GM23338 (cell line): ENCODE measurements around the gene TRMT44. TPM values are rescaled to one million over a fixed set of nuclear protein-coding genes. Genes with fewer than 3 reads are reported as not detected.

Source experiments
- ATAC-seq: fragments of 200-7000 bp; cut with Tn5 transposase; 3 replicates; pipeline ENCODE4 v1.9.1; 2020
- DNase-seq: peaks from one replicate; pipeline ENCODE4 v3.0.0-alpha.2; 2015; ENCODE audit warnings: low spot score
- H2AFZ ChIP-seq: fragments of 200-600 bp; sonication (generic); 2 replicates; pipeline ENCODE4 v1.8.0; 2016; ENCODE audit warnings: antibody characterized with exemption, mild to moderate bottlenecking, moderate library complexity
- H3F3A ChIP-seq: fragments of 200-600 bp; sonication (generic); replicated peaks from 2 replicates; pipeline ENCODE4 v1.8.0; 2017; ENCODE audit warnings: antibody characterized with exemption, mixed run types, low read depth
- H3K27ac ChIP-seq: fragments of 200-600 bp; sonication (generic); 2 replicates; pipeline ENCODE4 v1.6.1; 2016; ENCODE audit warnings: low read depth
- H3K27me3 ChIP-seq: fragments of 200-600 bp; sonication (generic); 2 replicates; pipeline ENCODE4 v1.8.0; 2016; ENCODE audit warnings: mild to moderate bottlenecking, mixed run types, moderate library complexity; ENCODE audit not compliant: insufficient read depth
- H3K36me3 ChIP-seq: fragments of 200-600 bp; sonication (generic); 2 replicates; pipeline ENCODE4 v1.8.0; 2016; ENCODE audit warnings: mild to moderate bottlenecking; ENCODE audit not compliant: insufficient read depth
- H3K4me1 ChIP-seq: fragments of 200-600 bp; sonication (generic); 2 replicates; pipeline ENCODE4 v1.8.0; 2016; ENCODE audit warnings: mild to moderate bottlenecking, moderate library complexity; ENCODE audit not compliant: insufficient read depth
- H3K4me2 ChIP-seq: fragments of 200-600 bp; sonication (generic); 2 replicates; pipeline ENCODE4 v1.7.1; 2017; ENCODE audit warnings: mixed run types
- H3K4me3 ChIP-seq: fragments of 200-600 bp; sonication (generic); 2 replicates; pipeline ENCODE4 v1.6.1; 2016; ENCODE audit warnings: mixed run types
- H3K79me2 ChIP-seq: fragments of 200-600 bp; sonication (generic); replicated peaks from 2 replicates; pipeline ENCODE4 v1.8.0; 2017; ENCODE audit warnings: mild to moderate bottlenecking; ENCODE audit not compliant: insufficient read depth
- H3K9me2 ChIP-seq: fragments of 200-600 bp; sonication (generic); 2 replicates; pipeline ENCODE4 v1.8.0; 2017; ENCODE audit not compliant: insufficient read depth
- H4K20me1 ChIP-seq: fragments of 200-600 bp; sonication (generic); replicated peaks from 2 replicates; pipeline ENCODE4 v1.8.0; 2017; ENCODE audit warnings: mild to moderate bottlenecking; ENCODE audit not compliant: insufficient read depth
- H3K27ac Mint-ChIP-seq: 2 replicates; pipeline ENCODE4 v1.8.0; 2020; ENCODE audit warnings: inconsistent platforms, mild to moderate bottlenecking, moderate library complexity, mixed read lengths
- H3K27me3 Mint-ChIP-seq: 3 replicates; pipeline ENCODE4 v1.8.0; 2022; ENCODE audit warnings: low read depth, mild to moderate bottlenecking, moderate library complexity, mixed read lengths, inconsistent platforms; ENCODE audit not compliant: insufficient read depth, poor library complexity
- H3K36me3 Mint-ChIP-seq: 3 replicates; pipeline ENCODE4 v1.8.0; 2021; ENCODE audit warnings: low read depth, mild to moderate bottlenecking, inconsistent platforms, moderate library complexity, mixed read lengths
- H3K4me1 Mint-ChIP-seq: 3 replicates; pipeline ENCODE4 v1.8.0; 2020; ENCODE audit warnings: mild to moderate bottlenecking, inconsistent platforms, mixed read lengths
- H3K4me3 Mint-ChIP-seq: 3 replicates; pipeline ENCODE4 v1.8.0; 2021; ENCODE audit warnings: moderate library complexity, mild to moderate bottlenecking, inconsistent platforms, mixed read lengths
- H3K9me3 Mint-ChIP-seq: 3 replicates; pipeline ENCODE4 v1.8.0; 2020; ENCODE audit warnings: moderate library complexity, mild to moderate bottlenecking, inconsistent platforms, mixed read lengths
- EZH2 ChIP-seq: fragments of 200-600 bp; sonication (generic); IDR thresholded peaks from one replicate; pipeline ENCODE4 v1.8.0; 2017; ENCODE audit warnings: antibody characterized with exemption, mild to moderate bottlenecking, low read depth; ENCODE audit not compliant: unreplicated experiment
- EZH2phosphoT487 ChIP-seq: fragments of 200-600 bp; sonication (generic); IDR thresholded peaks from one replicate; pipeline ENCODE4 v1.8.1; 2018; ENCODE audit warnings: antibody characterized with exemption; ENCODE audit not compliant: unreplicated experiment
- JUNB ChIP-seq: IDR thresholded peaks from one replicate; pipeline ENCODE4 v1.6.1; 2016; ENCODE audit warnings: antibody characterized with exemption; ENCODE audit not compliant: unreplicated experiment
- POLR2AphosphoS5 ChIP-seq: IDR thresholded peaks from 2 replicates; pipeline ENCODE4 v1.6.1; 2016; ENCODE audit warnings: antibody characterized with exemption, low read depth
- STAT1 ChIP-seq: IDR thresholded peaks from one replicate; pipeline ENCODE4 v1.6.1; 2016; ENCODE audit warnings: antibody characterized with exemption; ENCODE audit not compliant: unreplicated experiment
- ZNF114 ChIP-seq: fragments of 250-450 bp; sonication (Bioruptor Pico); IDR thresholded peaks from 2 replicates; pipeline ENCODE4 v1.5.0; 2020; ENCODE audit warnings: mild to moderate bottlenecking, moderate library complexity
- ZNF331 ChIP-seq: fragments of 250-450 bp; sonication (Bioruptor Pico); IDR thresholded peaks from 2 replicates; pipeline ENCODE4 v1.5.0; 2020; ENCODE audit warnings: low read depth, mild to moderate bottlenecking, moderate library complexity
- polyA plus RNA-seq: library from polyadenylated mRNA; unstranded; fragments of >200 nt; fragmentation: Nextera tagmentation; extraction: Ambion mirVana; gene quantifications from 2 replicates; pipeline ENCODE4 v1.2.1, GENCODE V29; 2016
- total RNA-seq: library from RNA; depleted of rRNA; stranded (reverse); fragments of >200 nt; shearing (Covaris generic); gene quantifications from 2 replicates; pipeline ENCODE4 v1.2.3, GENCODE V29; 2014
- TF ChIP-seq, protein P1 (sequence below): IDR thresholded peaks from 2 replicates; pipeline ENCODE4 v1.6.1; 2016; ENCODE audit warnings: antibody characterized with exemption
- TF ChIP-seq, protein P2 (sequence below): IDR thresholded peaks from one replicate; pipeline ENCODE4 v1.6.1; 2018; ENCODE audit warnings: antibody characterized with exemption; ENCODE audit not compliant: unreplicated experiment

TRMT44 gene
- total and polyA plus RNA-seq, 2 experiments from 2014 or later: 10.3 to 49.8 TPM

DNA sequence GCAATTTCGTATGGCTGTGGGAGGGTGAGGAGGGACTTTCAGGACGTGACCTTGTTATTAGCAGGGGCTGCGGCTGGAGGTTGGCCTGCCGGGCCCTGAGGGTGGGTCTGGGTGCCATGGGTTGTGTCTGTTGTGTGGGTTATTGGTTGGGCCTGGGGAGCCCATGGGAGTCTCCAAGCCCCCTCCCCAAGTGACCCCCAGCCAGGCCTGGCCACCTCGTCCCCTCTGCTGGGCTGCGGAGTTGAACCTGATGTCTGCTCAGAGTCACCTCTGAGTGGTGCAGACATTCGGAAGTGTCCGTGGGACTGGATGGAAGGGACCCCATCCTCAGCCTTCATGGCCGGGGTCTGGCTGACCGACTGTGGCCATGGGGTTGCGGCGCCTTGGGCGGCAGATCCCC lies 67.7 kb downstream of the TRMT44 start:
- H3K79me2 ChIP-seq: no peaks in the 10 kb centered on the region
- H3K9me3 Mint-ChIP-seq: peaks cover 9% of the 10 kb centered on the region; the same call in 2 of the 3 replicates
- no peak overlapping the region for H3K27ac ChIP-seq
- TF ChIP-seq STAT1: no peak
- no peak for TF ChIP-seq ZNF331 (CRISPR knock-in tag)
- TF ChIP-seq, protein P1, sequence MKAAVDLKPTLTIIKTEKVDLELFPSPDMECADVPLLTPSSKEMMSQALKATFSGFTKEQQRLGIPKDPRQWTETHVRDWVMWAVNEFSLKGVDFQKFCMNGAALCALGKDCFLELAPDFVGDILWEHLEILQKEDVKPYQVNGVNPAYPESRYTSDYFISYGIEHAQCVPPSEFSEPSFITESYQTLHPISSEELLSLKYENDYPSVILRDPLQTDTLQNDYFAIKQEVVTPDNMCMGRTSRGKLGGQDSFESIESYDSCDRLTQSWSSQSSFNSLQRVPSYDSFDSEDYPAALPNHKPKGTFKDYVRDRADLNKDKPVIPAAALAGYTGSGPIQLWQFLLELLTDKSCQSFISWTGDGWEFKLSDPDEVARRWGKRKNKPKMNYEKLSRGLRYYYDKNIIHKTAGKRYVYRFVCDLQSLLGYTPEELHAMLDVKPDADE: no peak
- TF ChIP-seq EZH2: no peak
- TF ChIP-seq ZNF114: no peak
- H3K4me3 Mint-ChIP-seq: no peak overlapping the region
- no peaks in the 10 kb centered on the region for H3F3A ChIP-seq
- peaks cover 7% of the 10 kb centered on the region; the same call in 1 of the 2 replicates for H3K4me1 ChIP-seq
- no peaks in the 10 kb centered on the region for H3K27me3 ChIP-seq
- ATAC-seq: no peak
- H3K36me3 Mint-ChIP-seq: peaks cover 16% of the 10 kb centered on the region
- H2AFZ ChIP-seq: no peak overlapping the region
- no peak for DNase-seq
- no peaks in the 10 kb centered on the region for H3K36me3 ChIP-seq
- H3K4me3 ChIP-seq: no peak overlapping the region
- H3K4me1 Mint-ChIP-seq: peaks cover 21% of the 10 kb centered on the region
- H3K27ac Mint-ChIP-seq: no peak overlapping the region
- H3K4me2 ChIP-seq: no peak overlapping the region
- H3K27me3 Mint-ChIP-seq: peaks cover 19% of the 10 kb centered on the region
- H3K9me2 ChIP-seq: no peaks in the 10 kb centered on the region
- no peaks in the 10 kb centered on the region for H4K20me1 ChIP-seq

DNA sequence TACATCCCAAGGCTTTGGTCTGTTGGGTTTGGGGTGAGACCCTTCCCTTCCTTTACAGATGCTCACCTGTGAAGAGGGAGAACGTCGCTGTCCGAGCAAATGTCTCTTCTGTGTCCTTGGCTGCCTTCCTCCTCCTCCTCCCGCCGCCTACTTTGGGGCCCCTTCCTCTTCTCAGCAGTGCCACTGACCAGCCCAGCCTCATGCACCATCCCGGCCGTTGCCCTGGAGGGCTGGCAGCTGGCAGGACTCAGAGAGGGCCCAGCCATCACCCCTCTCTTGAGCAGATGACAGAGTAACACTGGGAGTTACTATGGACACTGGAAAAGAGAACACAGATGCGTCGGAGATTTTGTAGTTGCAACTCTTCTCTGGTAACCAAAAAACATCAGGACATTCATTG lies 68.2 kb downstream of the TRMT44 start:
- Histone ChIP-seq H3K4me1 (peaks cover 7% of the 10 kb centered on the region; the same call in 1 of the 2 replicates), H3F3A (no peaks in the 10 kb centered on the region), H3K4me2 (no peak overlapping the region), H3K27me3 (no peaks in the 10 kb centered on the region), H3K27ac (no peak overlapping the region), H2AFZ (no peak overlapping the region), H3K79me2 (no peaks in the 10 kb centered on the region), H3K9me2 (no peaks in the 10 kb centered on the region), H3K4me3 (no peak overlapping the region), H4K20me1 (no peaks in the 10 kb centered on the region), H3K36me3 (no peaks in the 10 kb centered on the region)
- peaks cover 17% of the 10 kb centered on the region for H3K27me3 Mint-ChIP-seq
- TF ChIP-seq POLR2AphosphoS5: no peak
- TF ChIP-seq ZNF331 (CRISPR knock-in tag): no peak
- TF ChIP-seq, protein P1: no peak
- TF ChIP-seq STAT1: no peak
- TF ChIP-seq JUNB: no peak
- TF ChIP-seq, protein P2, sequence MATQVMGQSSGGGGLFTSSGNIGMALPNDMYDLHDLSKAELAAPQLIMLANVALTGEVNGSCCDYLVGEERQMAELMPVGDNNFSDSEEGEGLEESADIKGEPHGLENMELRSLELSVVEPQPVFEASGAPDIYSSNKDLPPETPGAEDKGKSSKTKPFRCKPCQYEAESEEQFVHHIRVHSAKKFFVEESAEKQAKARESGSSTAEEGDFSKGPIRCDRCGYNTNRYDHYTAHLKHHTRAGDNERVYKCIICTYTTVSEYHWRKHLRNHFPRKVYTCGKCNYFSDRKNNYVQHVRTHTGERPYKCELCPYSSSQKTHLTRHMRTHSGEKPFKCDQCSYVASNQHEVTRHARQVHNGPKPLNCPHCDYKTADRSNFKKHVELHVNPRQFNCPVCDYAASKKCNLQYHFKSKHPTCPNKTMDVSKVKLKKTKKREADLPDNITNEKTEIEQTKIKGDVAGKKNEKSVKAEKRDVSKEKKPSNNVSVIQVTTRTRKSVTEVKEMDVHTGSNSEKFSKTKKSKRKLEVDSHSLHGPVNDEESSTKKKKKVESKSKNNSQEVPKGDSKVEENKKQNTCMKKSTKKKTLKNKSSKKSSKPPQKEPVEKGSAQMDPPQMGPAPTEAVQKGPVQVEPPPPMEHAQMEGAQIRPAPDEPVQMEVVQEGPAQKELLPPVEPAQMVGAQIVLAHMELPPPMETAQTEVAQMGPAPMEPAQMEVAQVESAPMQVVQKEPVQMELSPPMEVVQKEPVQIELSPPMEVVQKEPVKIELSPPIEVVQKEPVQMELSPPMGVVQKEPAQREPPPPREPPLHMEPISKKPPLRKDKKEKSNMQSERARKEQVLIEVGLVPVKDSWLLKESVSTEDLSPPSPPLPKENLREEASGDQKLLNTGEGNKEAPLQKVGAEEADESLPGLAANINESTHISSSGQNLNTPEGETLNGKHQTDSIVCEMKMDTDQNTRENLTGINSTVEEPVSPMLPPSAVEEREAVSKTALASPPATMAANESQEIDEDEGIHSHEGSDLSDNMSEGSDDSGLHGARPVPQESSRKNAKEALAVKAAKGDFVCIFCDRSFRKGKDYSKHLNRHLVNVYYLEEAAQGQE: no peak
- no peak for TF ChIP-seq EZH2phosphoT487
- no peak for TF ChIP-seq ZNF114
- no peak for TF ChIP-seq EZH2
- peaks cover 13% of the 10 kb centered on the region; the same call in 2 of the 3 replicates for H3K9me3 Mint-ChIP-seq
- DNase-seq: no peak
- H3K4me1 Mint-ChIP-seq: peaks cover 21% of the 10 kb centered on the region
- H3K36me3 Mint-ChIP-seq: peaks cover 21% of the 10 kb centered on the region
- no peak overlapping the region for H3K27ac Mint-ChIP-seq
- ATAC-seq: no peak
- H3K4me3 Mint-ChIP-seq: no peak overlapping the region
